Chondrocyte (in vitro differentiated cells): ENCODE data around the gene JARID2. TPM values are rescaled to one million over a fixed set of nuclear protein-coding genes. Genes with fewer than 3 reads are reported as not detected.

ENCODE experiments used
- DNase-seq: peaks from one replicate; pipeline ENCODE4 v3.0.0; 2021; ENCODE audit warnings: mixed read lengths, low spot score
- H3K27ac Mint-ChIP-seq: one replicate; pipeline ENCODE4 v1.8.0; 2021; ENCODE audit warnings: mild to moderate bottlenecking, moderate library complexity, mixed read lengths; ENCODE audit not compliant: unreplicated experiment
- H3K27me3 Mint-ChIP-seq: 2 replicates; pipeline ENCODE4 v1.8.0; 2021; ENCODE audit warnings: low read depth, mixed read lengths
- H3K36me3 Mint-ChIP-seq: 2 replicates; pipeline ENCODE4 v1.8.0; 2021; ENCODE audit warnings: low read depth, mixed read lengths
- H3K4me1 Mint-ChIP-seq: 2 replicates; pipeline ENCODE4 v1.8.0; 2021; ENCODE audit warnings: low read depth, mild to moderate bottlenecking, mixed read lengths
- H3K4me3 Mint-ChIP-seq: one replicate; pipeline ENCODE4 v1.8.0; 2021; ENCODE audit warnings: mild to moderate bottlenecking, moderate library complexity, mixed read lengths; ENCODE audit not compliant: unreplicated experiment
- H3K9me3 Mint-ChIP-seq: 2 replicates; pipeline ENCODE4 v1.8.0; 2021; ENCODE audit warnings: low read depth, mixed read lengths
- CTCF ChIP-seq: fragments of 200-600 bp; sonication (generic); IDR thresholded peaks from 2 replicates; pipeline ENCODE4 v1.5.0; 2021; ENCODE audit warnings: antibody characterized with exemption, mild to moderate bottlenecking, moderate library complexity
- total RNA-seq: library from RNA; stranded (reverse); gene quantifications from 3 replicates; pipeline ENCODE4 v1.2.1, GENCODE V29; 2021

The JARID2 gene
- total RNA-seq, 1 donor from 2014 or later: 9.9 TPM

- H3K9me3 Mint-ChIP-seq: no peaks in the 10 kb centered on the region
- no peaks in the 10 kb centered on the region for H3K36me3 Mint-ChIP-seq
- H3K4me3 Mint-ChIP-seq: no peak overlapping the region
- peaks cover 15% of the 10 kb centered on the region for H3K4me1 Mint-ChIP-seq
- no peak for TF ChIP-seq CTCF
- H3K27me3 Mint-ChIP-seq: no peaks in the 10 kb centered on the region
- no peak for DNase-seq
- no peak overlapping the region for H3K27ac Mint-ChIP-seq
Measured at GRCh38 chr6:15372932-15373331, 127.1 kb downstream of the JARID2 start.

GRCh38 chr6:15374119-15374518 lies 128.2 kb downstream of the JARID2 start:
- no peaks in the 10 kb centered on the region for H3K9me3 Mint-ChIP-seq
- TF ChIP-seq CTCF: no peak
- H3K27me3 Mint-ChIP-seq: no peaks in the 10 kb centered on the region
- no peak overlapping the region for H3K27ac Mint-ChIP-seq
- DNase-seq: no peak
- H3K36me3 Mint-ChIP-seq: no peaks in the 10 kb centered on the region
- H3K4me1 Mint-ChIP-seq: peaks cover 15% of the 10 kb centered on the region
- no peak overlapping the region for H3K4me3 Mint-ChIP-seq

- Mint-ChIP-seq H3K27ac (no peak overlapping the region), H3K36me3 (no peaks in the 10 kb centered on the region), H3K4me1 (peaks cover 11% of the 10 kb centered on the region), H3K9me3 (no peaks in the 10 kb centered on the region), H3K27me3 (no peaks in the 10 kb centered on the region), H3K4me3 (no peak overlapping the region)
- no peak for TF ChIP-seq CTCF
- no peak for DNase-seq
Measured at GRCh38 chr6:15375018-15375417, 129.1 kb downstream of the JARID2 start.

- peak overlapping the region; percentile 2 for H3K27ac Mint-ChIP-seq
- no peak for DNase-seq
Measured at GRCh38 chr6:15375638-15376290, 129.9 kb downstream of the JARID2 start.

GRCh38 chr6:15376900-15377487 lies 131.1 kb downstream of the JARID2 start:
- TF ChIP-seq CTCF: no peak
- Mint-ChIP-seq H3K36me3 (no peaks in the 10 kb centered on the region), H3K4me1 (peaks cover 10% of the 10 kb centered on the region), H3K9me3 (no peaks in the 10 kb centered on the region), H3K27ac (no peak overlapping the region), H3K27me3 (no peaks in the 10 kb centered on the region), H3K4me3 (no peak overlapping the region)
- no peak for DNase-seq

More at GRCh38 chr6:15375638-15376290, 129.9 kb downstream of the JARID2 start:
- H3K9me3 Mint-ChIP-seq: no peaks in the 10 kb centered on the region
- H3K36me3 Mint-ChIP-seq: no peaks in the 10 kb centered on the region
- no peak overlapping the region for H3K4me3 Mint-ChIP-seq
- no peaks in the 10 kb centered on the region for H3K27me3 Mint-ChIP-seq
- TF ChIP-seq CTCF: no peak
- H3K4me1 Mint-ChIP-seq: peaks cover 10% of the 10 kb centered on the region
